AG20443 (cell line): ENCODE results near the gene KRTAP1-4.
A peak's percentile ranks its signal among the peaks of the same experiment; 100 is the strongest.
"Not testable (repeated sequence)": the region's sequence is repeated elsewhere in the genome, so short reads cannot be mapped to it uniquely, and the experiment has no call there.

ENCODE experiments used
- DNase-seq: peaks from one replicate; pipeline ENCODE4 v3.0.0; 2012; ENCODE audit warnings: low spot score, mixed read lengths

Gene KRTAP1-4

GRCh38 chr17:41029633-41030245 lies at the start of gene KRTAP1-4:
Gene KRTAP1-4 (minus strand): TSS chr17:41030195. CDS start chr17:41030078, 117 bp downstream.
- DNase-seq: no peak

- no peak for DNase-seq
Observed at GRCh38 chr17:41076788-41077187, 46.8 kb upstream of the KRTAP1-4 start.

- DNase-seq: no peak
Observed at GRCh38 chr17:41073676-41074075, 43.7 kb upstream of the KRTAP1-4 start.

- DNase-seq: no peak
Observed at GRCh38 chr17:41071606-41072360, 41.8 kb upstream of the KRTAP1-4 start.

- no peak for DNase-seq
Observed at GRCh38 chr17:41069031-41069430, 39.0 kb upstream of the KRTAP1-4 start.

- DNase-seq: no peak
Observed at GRCh38 chr17:41067281-41067680, 37.3 kb upstream of the KRTAP1-4 start.

- DNase-seq: peak; percentile 68
Observed at GRCh38 chr17:41065829-41066624, 36.0 kb upstream of the KRTAP1-4 start, which contains the start of gene KRTAP2-4. Gene KRTAP2-4 (minus strand): TSS chr17:41065879. CDS start chr17:41065845, 34 bp downstream.

GRCh38 chr17:41065016-41065689 lies 35.2 kb upstream of the KRTAP1-4 start:
- DNase-seq: not testable (repeated sequence)

- no peak for DNase-seq
Observed at GRCh38 chr17:41064301-41064700, 34.3 kb upstream of the KRTAP1-4 start.

GRCh38 chr17:41063449-41063848 lies 33.5 kb upstream of the KRTAP1-4 start:
- no peak for DNase-seq

GRCh38 chr17:41061964-41062363 lies 32.0 kb upstream of the KRTAP1-4 start:
- peak; percentile 70 for DNase-seq

GRCh38 chr17:41060052-41060604 lies 30.1 kb upstream of the KRTAP1-4 start, which contains the start of gene KRTAP2-3:
Gene KRTAP2-3 (minus strand): TSS chr17:41060114. CDS start chr17:41060050, 64 bp downstream.
- peak; percentile 71 for DNase-seq

GRCh38 chr17:41059276-41060051 lies 29.5 kb upstream of the KRTAP1-4 start:
- peak; percentile 61 for DNase-seq

- DNase-seq: no peak
Observed at GRCh38 chr17:41058741-41059140, 28.7 kb upstream of the KRTAP1-4 start.

GRCh38 chr17:41057547-41057946 lies 27.6 kb upstream of the KRTAP1-4 start:
- no peak for DNase-seq

- not testable (repeated sequence) for DNase-seq
Observed at GRCh38 chr17:41055130-41055529, 25.1 kb upstream of the KRTAP1-4 start, which contains the start of gene KRTAP2-2. Gene KRTAP2-2 (minus strand): TSS chr17:41055230. CDS start chr17:41055211, 19 bp downstream.

GRCh38 chr17:41054556-41054955 lies 24.6 kb upstream of the KRTAP1-4 start:
- not testable (repeated sequence) for DNase-seq

GRCh38 chr17:41054025-41054424 lies 24.0 kb upstream of the KRTAP1-4 start:
- DNase-seq: no peak

- no peak for DNase-seq
Observed at GRCh38 chr17:41052566-41052965, 22.6 kb upstream of the KRTAP1-4 start.

GRCh38 chr17:41049110-41049509 lies 19.1 kb upstream of the KRTAP1-4 start:
- peak; percentile 67 for DNase-seq

GRCh38 chr17:41048441-41048840 lies 18.4 kb upstream of the KRTAP1-4 start:
- DNase-seq: peak; percentile 79
